T1000 (cell line): ENCODE data around the gene TRIM65.
"Not testable (repeated sequence)": the region's sequence is repeated elsewhere in the genome, so short reads cannot be mapped to it uniquely, and the experiment has no call there.

Experiments
- DNase-seq: peaks from one replicate; lab custom pipeline; 2025; ENCODE audit warnings: mixed read lengths; lab: John Stamatoyannopoulos, UW

The TRIM65 gene

DNA sequence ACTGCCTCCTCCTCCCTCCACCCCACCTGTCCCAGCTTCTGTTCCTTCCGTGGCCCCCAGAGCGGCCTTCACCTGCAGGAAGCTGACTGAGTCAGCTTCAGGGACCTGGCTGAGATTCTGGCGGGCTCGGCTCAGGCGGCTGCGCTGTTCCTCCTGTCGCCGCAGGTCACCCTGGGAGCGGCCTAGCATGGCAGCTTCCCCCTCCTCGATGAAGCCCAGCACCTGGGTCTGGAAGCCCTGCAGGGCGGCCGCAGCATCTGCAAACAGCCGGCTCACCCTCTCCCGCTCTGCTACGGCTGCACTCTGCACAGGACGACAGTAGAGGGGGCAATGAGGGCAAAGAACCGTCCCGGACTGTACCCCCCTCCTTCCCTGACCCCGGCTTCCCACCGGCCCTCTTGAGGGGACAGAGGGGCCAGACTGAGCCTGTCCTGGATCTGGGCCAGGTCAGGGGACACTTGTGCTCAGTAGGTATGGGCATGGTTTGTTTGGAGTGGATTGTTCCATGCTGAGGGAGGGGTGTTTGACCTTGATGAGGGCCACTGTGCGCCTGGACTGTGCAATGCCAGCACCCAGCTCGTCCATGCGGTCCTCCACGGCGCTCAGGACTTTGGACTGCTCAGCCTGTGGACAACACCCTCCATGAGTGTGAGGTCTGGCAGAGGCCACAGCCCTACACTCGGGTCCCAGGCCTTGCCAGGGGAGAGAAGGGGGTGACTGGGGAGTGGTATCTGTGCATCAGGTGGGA lies 20.4 kb downstream of the TRIM65 start:
- DNase-seq = no peak

DNA sequence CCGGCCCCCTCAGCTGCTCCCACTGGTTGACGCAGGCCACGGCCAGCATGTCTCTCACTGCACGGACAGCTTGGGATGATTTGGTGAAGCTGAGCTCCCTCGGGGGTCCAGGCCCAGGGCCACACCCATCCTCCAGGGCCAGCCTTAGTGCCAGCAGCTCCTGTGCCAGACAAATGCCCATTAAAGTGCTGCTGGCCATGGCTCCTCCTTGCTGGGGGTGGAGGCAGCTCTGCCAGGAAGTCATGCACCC lies 20.9 kb downstream of the TRIM65 start:
- DNase-seq = peak; percentile 83

DNA sequence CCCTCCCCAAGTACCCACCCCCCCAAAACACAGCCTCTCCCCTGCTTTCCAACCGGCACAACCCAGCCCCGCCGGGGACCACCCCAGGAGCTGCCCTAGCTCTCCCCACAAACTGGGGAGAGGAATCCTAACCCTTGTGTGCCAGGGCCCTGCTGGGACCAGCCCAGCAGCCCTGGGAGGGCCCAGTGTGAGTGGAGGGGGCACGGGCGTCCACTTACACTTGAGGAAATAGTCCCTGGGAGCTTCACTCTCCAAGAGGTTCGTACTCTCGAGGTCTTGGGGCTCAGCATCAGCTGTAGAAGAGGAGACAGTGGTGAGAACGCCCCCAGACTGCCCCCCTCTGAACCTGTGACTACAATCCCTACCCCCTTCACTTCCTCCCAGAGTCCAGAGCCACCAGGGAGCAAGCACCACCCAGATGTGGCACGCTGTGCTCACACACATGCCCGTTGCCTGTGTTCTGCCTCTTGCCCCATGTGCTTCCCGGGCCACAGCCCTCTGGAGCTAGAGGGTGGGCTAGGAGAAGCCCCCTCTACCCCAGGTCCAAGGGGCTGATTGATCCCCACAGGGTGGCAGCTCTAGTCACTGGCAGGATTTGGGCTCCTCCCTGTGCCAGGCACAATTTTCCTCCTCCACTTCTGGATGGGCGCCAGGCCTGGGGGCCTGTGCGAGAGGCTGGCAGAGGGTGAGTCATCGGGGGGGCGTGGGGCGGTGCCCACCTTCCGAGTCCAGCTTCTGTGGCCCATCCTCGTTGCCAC lies 21.4 kb downstream of the TRIM65 start:
- DNase-seq = no peak

DNA sequence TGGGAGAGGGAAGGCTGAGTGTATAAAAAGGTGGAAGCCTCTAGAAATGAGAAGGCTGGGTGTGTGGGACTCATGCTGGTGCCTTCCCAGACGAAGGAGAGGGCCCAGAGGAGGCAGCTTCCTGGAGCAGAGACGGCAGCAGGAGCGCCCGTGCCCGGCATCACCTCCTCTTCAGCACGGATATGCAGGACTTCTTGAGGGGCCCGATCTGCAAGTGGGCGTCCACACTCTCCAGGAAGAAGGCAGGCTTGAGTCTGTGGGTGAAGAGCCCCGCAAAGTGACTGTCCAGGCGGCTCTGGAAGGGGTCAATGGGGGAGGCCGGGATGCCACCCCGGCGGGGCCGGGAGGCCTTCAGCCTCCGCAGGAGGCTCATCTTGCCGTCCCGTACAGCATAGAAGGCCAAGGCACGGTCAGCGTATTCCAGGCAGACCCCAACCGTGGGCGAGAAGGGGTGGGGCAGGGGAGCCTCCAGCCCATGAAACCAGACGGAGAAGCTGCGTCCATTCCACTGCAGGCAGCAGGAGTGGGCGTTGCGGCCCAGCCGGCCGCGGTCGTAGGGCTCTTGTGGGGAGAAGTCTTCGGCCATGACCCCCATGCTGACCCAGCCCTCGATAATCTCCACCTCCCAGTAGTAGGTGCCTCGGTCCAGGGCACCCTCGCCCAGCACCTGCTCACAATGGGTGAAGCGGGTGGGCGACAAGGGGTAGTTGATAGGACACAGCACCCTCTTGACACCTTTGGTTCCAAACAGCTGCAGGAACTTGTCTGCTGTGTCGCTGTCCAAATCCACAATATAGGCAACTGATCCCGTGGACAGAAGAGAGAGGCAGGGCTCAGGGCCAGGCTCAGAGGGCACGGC lies 22.2 kb downstream of the TRIM65 start:
- no peak for DNase-seq

DNA sequence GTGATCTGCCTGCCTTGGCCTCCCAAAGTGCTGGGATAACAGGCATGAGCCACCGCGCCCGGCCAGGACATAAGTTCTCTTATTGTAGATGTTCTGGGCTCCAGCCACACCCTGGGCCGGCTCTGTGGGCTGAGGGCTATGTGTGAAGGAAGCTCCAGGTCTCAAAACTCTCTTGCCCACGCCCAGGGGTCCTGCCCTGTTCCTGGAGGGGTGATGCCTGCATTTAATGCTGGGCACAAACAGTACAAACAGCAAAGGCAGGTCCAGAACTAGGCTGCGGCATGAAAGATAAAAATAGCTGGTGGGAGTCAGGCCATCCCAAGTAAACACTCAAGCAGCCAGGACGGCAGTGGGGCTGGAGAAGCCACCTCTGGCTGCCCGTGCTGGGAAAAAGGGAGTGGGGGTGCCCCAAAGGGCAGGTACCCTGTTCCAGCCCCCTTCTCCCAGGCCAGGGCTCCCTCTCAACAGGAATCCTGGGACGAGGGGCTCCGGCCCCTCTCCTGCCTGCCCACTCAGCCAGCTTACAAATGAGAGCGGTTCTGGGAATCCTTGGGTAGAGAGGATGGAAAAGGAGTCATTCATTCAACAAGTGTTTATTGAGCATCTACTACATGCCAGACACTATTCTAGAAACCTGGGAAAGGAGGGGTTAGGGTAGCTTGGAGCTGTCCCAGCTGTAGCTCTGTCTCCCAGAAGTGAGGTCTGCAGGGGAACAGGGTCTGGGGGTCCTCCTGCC lies 23.0 kb downstream of the TRIM65 start:
- DNase-seq = no peak

DNA sequence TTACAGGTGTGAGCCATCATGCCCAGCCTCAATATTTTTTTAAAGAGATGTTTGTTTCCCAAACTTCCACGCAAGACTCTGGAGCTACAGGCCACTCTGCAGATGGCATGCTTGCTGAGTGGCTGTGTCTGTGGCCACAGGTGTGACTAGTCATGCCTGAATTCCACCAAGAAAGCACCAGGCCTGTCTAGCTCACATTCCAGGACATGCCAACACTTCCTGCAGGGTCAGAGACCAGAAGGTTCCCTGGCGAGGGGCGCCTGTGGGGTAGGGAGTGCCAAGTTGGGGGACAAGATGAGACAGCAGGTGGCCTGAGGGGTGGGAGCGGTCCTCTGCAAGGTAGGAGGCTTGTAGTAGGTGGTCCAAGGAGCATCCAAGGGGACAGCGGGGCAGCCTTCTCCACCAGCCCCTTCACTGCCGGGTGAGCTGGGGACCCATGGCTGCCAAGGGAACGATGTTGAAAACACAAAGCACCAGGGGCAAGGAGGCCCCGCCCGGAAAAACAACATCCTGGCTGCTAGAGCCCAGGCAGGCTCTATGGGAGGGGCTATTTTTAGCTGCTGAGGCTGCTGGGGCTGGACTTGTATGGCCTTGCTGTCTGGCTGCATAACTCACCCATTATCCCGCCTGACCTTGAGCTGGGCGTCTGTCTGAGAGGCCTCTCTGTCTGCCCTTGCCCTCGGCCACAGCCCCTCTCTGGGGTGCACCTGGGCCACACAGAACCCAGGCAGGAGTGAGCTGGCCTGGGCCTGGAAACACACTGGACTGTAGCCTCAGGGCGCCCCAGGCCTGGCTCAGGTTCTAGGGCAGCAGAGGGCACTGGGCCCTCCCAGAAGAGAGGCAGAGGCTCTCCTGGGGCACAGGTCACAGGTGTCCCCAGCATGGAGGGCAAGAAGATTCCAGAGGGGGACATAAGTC lies 24.1 kb downstream of the TRIM65 start:
- DNase-seq = peak; percentile 52

DNA sequence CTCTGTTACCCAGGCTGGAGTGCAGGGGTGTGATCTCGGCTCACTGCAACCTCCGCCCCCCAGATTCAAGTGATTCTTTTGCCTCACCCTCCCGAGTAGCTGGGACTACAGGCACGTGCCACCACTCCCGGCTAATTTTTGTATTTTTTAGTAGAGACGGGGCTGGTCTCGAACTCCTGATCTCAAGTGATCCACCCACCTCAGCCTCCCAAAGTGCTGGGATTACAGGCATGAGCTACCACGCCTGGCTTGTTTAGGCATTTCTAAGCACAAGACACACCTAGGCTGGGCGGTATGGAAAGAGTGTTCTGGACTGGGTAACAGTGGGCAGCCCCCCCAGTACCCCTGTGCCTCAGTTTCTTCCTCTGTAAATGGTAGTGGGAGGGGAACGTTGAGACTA lies 26.5 kb downstream of the TRIM65 start:
- DNase-seq = not testable (repeated sequence)

DNA sequence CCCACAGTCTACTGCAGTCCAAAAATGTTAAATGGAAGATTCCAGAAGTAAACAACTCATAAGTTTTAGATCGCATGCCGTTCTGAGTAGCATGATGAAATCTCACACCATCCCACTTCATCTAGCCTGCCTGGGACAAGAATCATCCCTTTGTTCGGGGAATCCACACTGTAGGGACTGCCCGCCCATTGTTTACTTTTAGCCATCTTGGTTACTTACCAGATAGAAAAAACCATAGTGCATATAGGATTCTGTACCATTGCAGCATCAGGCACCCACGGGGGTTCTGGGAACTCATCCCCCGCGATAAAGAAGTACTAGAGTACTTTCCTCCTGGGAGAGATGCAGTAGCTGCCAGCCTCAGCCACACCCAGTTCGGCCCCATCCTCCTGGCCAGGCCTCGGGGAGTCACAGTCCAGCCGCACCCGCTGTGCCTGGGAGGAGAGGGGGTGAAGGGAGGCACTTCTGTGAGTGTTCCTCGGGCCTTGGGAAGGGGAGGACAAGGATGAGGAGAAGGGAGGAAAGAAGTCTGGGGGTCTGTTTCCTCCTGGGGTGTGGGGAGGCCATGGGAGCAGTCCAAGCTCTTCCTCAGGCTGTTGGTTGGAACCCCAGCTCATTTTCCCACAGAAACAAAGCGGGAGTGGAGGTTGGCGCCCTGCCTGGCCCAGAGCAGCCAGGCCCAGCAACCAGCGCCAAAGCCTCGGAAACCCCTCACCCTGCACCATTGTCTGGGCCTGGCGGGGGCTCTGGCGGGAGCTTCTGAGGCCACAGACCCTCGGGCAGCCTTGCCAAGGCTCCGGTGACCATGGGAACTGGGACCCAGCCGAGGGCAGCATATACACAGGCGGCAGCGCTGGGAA lies 27.2 kb downstream of the TRIM65 start:
- DNase-seq = no peak

DNA sequence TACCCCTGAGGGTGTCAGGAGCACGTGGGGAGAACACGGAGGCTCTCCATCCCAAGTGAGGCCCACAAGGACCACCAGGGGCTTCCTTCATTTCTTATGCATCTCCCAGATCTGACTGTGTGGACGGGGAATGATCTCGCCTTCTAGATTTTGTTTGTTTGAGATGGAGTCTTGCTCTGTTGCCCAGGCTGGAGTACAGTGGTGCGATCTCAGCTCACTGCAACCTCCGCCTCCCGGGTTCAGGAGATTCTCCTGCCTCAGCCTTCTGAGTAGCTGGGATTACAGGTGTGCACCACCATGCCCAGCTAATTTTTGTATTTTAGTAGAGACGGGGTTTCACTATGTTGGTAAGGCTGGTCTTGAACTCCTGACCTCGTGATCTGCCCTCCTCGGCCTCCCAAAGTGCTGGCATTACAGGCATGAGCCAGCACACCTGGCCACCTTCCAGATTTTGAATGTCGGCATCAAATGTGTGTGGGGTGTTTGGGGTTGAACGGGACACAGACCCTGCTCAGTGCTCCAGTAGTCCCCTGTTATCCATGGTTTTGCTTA lies 27.9 kb downstream of the TRIM65 start:
- DNase-seq = not testable (repeated sequence)

DNA sequence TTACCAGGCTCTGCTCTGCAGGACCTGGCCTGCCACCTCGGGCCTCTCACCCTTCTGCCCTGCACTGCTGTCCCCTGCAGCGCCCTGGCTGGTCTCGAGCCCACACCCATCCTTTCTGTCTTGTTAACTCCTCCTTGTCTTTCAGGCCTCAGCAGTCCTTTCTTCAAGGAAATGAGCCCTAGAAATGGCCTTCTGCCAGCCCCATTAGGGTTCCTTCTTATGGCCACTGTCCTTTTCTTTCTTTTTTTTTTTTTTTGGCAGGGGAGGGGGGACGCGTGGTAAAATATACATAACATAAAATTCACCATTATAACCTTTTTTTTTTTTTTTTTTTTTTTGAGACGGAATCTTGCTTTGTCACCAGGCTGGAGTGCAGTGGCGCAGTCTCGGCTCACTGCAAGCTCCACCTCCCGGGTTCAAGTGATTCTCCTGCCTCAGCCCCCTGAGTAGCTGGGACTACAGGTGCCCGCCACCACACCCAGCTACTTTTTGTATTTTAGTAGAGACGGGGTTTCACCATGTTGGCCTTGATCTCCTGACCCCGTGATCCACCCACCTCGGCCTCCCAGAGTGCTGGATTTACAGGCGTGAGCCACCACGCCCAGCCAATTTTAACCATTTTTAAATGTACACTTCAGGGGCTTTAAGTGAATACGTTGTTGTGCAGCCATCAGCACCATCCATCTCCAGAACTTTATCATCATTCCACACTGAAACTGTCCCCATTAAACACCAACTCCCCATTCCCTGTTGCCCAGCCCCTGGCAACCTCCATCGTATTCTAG lies 31.2 kb downstream of the TRIM65 start:
- DNase-seq = not testable (repeated sequence)

DNA sequence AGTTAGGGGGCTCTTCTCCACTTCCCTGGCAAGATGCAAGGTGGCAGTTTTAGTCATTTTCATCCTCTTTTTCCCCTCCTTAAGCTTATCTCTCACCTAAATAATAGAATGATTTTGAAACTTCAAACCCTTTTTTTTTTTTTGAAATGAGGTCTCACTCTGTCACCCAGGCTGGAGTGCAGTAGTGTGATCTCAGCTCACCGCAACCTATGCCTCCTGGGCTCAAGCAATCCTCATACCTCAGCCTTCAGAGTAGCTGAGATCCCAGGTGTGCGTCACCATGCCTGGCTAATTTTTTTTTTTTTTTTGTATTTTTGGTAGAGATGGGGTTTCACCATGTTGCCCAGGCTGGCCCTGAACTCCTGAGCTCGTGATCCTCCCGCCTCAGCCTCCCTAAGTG lies 31.9 kb downstream of the TRIM65 start:
- not testable (repeated sequence) for DNase-seq

DNA sequence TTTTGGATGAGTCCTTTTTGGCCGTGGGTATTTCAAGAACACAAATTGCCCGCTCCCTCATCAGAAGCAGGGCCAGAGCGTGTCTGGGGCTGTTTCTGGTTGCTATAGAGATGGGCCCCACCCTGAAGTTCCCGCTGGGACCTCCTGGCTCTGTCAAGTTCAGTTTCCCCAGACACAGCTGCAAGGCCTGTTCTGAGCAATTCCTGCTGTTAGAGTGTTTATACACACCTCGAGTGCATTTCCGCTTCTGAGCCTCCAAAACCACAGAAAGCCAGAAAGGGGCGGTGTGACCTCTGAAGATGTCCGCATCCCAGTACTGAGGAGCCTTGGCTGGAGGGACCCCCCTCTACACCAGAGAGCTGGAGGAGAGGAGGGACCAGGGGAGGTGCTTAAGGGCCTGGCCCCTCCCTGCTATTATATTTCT lies 32.3 kb downstream of the TRIM65 start:
- no peak for DNase-seq

DNA sequence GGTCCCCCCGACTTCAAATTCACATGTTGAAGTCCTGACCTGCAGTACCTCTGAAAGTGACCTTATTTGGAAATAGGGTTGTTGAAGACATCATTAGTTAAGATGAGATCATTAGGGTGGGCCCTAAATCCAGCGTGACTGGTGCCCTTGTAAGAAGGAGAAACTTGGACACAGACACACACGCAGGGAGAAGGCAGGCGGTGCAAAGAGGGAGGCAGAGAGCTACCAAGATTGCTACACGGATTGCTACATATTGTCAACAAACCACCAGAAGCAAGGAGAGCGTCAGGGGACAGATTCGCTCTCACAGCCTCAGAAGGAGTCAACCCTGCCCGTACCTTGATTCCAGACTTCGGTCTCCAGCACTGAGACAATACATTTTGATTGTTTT lies 34.8 kb downstream of the TRIM65 start:
- no peak for DNase-seq

DNA sequence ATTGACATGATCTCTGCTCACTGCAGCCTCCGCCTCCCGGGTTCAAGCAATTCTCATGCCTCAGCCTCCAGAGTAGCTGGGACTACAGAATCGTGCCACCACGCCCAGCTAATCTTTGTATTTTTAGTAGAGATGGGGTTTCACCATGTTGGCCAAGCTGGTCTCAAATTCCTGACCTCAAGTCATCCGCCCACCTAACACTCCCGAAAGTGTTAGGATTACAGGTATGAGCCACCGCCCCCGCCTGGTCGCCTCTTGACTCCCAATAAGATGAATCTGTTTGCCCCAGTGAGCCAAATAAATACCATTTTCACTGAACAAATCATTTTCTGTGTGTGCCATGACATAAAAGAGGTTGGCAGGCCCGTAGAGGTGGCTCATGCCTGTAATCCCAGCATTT lies 37.4 kb downstream of the TRIM65 start:
- DNase-seq = not testable (repeated sequence)

DNA sequence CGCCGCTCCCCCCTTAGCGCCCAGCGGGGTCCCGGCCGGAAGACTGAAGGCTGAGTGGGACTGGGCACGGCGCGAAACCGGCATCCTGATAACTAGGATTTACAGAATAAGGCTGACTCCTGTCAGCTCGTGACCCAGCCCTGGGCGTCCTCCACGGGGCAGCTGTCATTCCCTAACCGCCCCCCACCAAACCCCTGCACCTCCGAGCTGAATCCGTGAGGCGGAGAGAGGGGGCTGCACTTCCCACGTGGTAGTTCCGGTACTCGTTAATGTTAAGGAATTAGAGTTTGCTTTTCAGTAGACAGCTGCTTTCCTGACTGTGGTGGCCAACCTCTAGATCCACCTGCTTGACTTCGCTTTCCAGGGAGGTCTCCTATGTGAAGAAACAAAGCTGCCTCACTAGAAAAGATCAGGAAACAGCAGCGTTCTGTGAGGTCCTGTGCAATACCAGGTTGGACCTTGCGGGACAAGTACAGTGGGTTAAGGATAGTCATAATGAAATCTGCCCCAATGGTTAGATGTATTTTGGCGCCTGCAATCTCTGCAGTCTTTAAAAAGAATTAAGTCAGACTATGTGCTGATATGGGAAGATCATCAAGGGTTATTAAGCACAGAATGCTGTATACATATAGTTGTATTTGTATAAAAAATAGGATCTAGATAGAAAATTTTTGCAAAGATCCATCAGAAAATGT lies 40.5 kb downstream of the TRIM65 start:
- DNase-seq = no peak

DNA sequence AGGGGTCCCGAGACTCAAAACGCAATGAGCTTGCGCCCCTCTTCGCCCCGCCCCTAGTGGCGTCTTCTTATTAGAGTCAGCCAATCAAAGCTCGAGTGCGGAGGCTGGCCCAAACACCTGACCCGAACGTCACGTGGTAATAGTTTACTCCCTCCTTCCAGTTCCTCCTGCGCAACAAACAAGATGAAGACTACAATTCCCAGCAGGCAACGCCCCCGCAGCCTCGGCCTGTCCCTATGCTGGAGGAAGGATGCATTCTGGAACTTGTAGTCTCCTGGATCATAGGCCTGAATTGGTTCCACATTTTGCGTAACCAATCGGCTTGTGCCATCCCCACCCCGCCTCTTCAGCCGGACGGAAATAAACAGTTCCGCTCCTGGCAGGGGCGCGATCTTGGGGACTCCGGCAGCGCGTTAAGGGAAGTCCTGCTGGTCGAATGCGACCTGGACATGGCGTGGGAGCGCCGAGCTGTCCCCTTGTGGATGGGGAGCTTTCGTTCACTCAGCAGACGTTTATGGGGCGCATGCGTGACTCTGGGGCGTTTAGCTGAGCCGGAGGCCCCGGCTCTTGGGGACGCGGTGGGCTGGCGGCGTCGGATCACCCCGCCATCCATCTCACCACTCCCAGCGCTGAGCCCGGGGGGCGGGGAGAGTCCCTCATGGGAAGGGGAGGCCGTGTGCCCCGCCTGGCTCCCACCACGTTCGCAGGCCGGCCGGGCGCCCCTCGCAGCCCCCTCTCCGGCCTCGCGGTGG lies 41.3 kb downstream of the TRIM65 start, which contains the start of gene WBP2:
WBP2 (minus strand) TSS at position 26 of the 752 bp plus-strand sequence. CDS start 38 bp downstream, outside the sequence.
- peak; percentile 96 for DNase-seq

DNA sequence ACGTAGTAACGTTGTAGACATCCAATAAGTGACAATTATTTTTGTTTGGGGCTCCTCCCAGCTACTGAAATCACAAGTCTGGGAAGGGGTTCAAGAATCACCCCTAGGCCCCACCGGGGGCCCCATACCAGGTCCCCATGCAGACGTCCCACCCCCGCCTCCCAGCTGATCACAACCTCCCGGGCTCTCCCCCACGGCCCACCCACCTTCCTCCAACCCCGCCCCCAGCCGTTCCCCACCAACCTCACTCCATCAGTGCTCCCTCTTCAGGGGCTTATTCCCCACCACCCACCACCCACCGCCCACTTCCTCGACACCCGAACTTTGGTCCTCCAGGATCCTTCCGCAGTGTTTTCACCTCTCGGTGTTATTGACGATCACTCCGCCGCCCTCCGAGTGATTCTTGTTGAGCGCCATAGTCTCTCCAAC lies 41.9 kb downstream of the TRIM65 start:
- DNase-seq = no peak
